Motor neuron (in vitro differentiated cells): ENCODE results near the gene PDE8B. TPM values are rescaled to one million over a fixed set of nuclear protein-coding genes. Genes with fewer than 3 reads are reported as not detected.

Source experiments
- ATAC-seq, 8 experiments: fragments of 200-7000 bp; cut with Tn5 transposase; replicated peaks in 6 of 8; 2 replicates each; pipeline ENCODE4 v1.8.0; 2021; ENCODE audit warnings: mild to moderate bottlenecking in 8 of 8, moderate library complexity in 8 of 8
- H3K27ac ChIP-seq, 2 donors: fragments of 250-450 bp; sonication (Bioruptor Pico); 2 replicates each; pipeline ENCODE4 v1.9.0; 2021; ENCODE audit warnings: antibody characterized with exemption in 2 of 2, mild to moderate bottlenecking in 2 of 2, moderate library complexity in 1 of 2
- H3K4me1 ChIP-seq, 2 donors: fragments of 250-450 bp; sonication (Bioruptor Pico); replicated peaks in 1 of 2; 2 replicates each; pipeline ENCODE4 v1.6.1; 2021; ENCODE audit warnings: antibody characterized with exemption in 2 of 2, mild to moderate bottlenecking in 2 of 2, moderate library complexity in 1 of 2
- H3K4me3 ChIP-seq, 5 donors: fragments of 250-450 bp; sonication (Bioruptor Pico); 2 replicates each; pipeline ENCODE4 v1.9.0; 2021; ENCODE audit warnings: antibody characterized with exemption in 5 of 5, mild to moderate bottlenecking in 5 of 5, moderate library complexity in 4 of 5
- WGBS, 10 experiments: fragments of 450-650 bp; shearing (Covaris generic); methylation state at CpG; one replicate each; pipeline ENCODE4 v1.0.0; 2022; 5-methylcytosine and 5-hydroxymethylcytosine counted together
- in situ Hi-C, 9 experiments: fragments of 400-800 bp; cut with MboI; loops; one replicate each; pipeline ENCODE4 v1.15.0; 2021; ENCODE audit warnings: low sequenced_read_pairs in 9 of 9, low pct_unique_long_range_greater_than_20kb in 2 of 9; ENCODE audit not compliant: unreplicated experiment in 9 of 9
- total RNA-seq, 8 experiments: library from RNA; unstranded; fragments of 300-600 nt; gene quantifications; 2 replicates each; pipeline versions ENCODE4 v1.2.3 to v1.2.4, GENCODE V29; 2022

PDE8B gene
- total RNA-seq, 8 experiments from 2014 or later = 1.6 to 23.1 (median 2.8) TPM

DNA sequence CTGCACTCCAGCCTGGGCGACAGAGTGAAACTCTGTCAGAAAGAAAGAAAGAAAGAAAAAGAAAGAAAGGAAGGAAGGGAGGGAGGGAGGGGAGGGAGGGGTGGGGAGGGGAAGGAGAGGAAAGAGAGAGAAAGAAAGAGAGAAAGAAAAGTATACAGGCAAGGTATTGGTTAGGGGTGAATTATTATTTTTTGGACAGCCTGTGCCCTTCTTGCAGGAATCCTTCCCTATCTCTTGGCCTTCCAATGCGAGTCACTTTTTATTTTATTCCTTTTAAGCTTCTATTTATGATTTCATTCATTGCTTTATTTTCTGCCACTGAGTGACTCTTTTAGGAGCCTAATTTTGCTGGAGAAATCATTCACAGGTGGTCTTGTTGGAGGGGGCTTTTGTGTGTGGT is 98.7 kb downstream of the PDE8B start:
- ATAC-seq = no peak
- in situ Hi-C loops = no loop called here
- WGBS, 10 experiments = 80 to 83% methylated on average over 1 of the region's 2 CpGs; no CpG with 5 or more reads in 8 of the 10 experiments
- Histone ChIP-seq H3K4me1 (no peaks in the 10 kb centered on the region), H3K27ac (no peak overlapping the region), H3K4me3 (no peak overlapping the region)

GRCh38 chr5:77310494-77311213 is 100.2 kb downstream of the PDE8B start:
- Histone ChIP-seq H3K4me1 (no peaks in the 10 kb centered on the region), H3K4me3 (no peak overlapping the region), H3K27ac (no peak overlapping the region)
- peak in 2 of 8 experiments; percentile 29 to 71 for ATAC-seq
- in situ Hi-C loops = no loop called here
- 71 to 100% (median 90%) methylated on average over 1 to 4 of the region's 4 CpGs for WGBS, 10 experiments

- ATAC-seq = peak in 2 of 8 experiments; percentile 12 to 33
- 30 to 100% (median 67%) methylated on average over 1 of the region's 1 CpG; no CpG with 5 or more reads in 3 of the 10 experiments for WGBS, 10 experiments
- in situ Hi-C loops = no loop called here
- H3K4me3 ChIP-seq = no peak overlapping the region
- no peaks in the 10 kb centered on the region for H3K4me1 ChIP-seq
- H3K27ac ChIP-seq = no peak overlapping the region
Measured at GRCh38 chr5:77311214-77311571, 100.7 kb downstream of the PDE8B start.

DNA sequence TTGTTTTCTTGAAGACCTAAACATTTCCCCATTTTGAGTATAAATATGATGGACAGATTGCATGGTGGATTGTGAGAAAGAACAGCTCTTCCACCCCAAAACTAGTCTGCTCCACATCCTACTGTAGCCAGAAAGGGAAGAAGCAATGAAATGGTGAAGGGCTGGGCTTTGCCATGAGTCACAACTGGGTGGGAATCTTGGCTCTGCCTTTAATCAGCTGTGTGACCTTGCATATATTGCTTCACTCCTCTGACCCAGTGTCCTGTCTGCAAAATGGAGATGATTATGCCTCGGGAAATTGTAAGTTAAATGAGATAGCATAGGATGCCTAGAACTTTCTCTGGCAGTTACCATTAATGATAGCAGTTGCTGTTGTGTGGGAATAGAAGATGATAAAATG is 101.9 kb downstream of the PDE8B start:
- WGBS, 10 experiments = 0 to 100% (median 100%) methylated on average over 1 of the region's 1 CpG; no CpG with 5 or more reads in 7 of the 10 experiments
- in situ Hi-C loops = no loop called here
- H3K27ac ChIP-seq = no peak overlapping the region
- no peaks in the 10 kb centered on the region for H3K4me1 ChIP-seq
- no peak overlapping the region for H3K4me3 ChIP-seq
- ATAC-seq = peak in 3 of 8 experiments; percentile 32 to 92 (median 91)

DNA sequence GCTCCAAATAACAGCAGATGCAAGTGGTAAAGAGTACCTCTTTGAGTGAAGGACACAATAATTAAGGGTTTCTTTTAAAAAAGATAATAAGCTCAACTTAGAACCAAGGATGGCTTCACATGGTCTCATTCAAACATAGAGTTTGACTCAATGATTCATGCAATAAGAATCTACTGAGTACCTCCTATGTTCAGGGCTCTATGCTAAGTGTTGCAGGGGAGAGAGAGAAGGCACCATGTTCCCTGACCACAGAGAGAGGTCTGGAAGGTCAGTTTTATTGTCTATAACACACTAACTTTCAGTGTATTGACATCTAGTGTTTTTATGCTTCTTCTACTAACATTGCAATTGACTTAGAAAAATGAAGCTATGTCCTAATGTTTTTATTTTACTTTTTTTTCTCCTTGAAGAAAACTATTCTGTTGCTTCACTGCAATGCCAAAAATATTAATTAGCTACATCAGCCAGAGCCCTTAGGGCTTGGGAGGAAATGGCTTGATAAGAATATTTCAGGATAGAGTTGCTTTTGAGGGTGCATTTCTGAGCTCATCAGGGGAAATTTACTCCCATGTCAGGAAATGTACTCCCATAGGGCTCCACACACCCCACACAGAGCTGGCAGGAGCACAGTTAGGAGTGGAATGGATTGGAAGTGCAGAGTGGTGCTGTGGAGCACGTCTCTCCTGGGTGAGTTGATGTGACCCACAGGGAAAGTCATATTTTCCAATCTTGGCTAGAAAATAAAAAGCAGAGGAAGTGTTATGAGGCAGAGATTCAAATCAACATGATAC is 106.6 kb downstream of the PDE8B start:
- WGBS, 10 experiments = 40 to 100% (median 100%) methylated on average over 1 of the region's 1 CpG; no CpG with 5 or more reads in 6 of the 10 experiments
- Histone ChIP-seq H3K4me3 (no peak overlapping the region), H3K4me1 (no peaks in the 10 kb centered on the region), H3K27ac (no peak overlapping the region)
- in situ Hi-C loops = no loop called here
- ATAC-seq = peak in 2 of 8 experiments; percentile 53 to 58

DNA sequence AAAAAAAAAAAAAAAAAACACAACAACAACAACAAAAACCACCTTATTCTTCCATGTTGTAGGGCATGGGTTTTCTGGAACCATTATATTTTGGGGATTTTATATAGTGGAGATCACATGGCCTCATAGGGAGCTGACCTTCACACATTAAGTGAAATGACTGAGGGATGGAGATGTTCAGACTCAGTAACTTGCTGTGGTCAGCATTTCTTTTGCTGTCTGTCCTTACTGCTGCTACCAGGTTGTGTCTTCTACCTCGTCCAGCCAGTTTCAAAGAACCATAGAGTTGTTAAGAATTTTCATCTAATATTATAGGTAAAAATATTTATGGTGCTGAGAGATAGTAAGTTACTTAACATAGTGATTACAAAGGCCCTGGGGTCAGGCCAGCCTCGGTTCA is 107.6 kb downstream of the PDE8B start:
- in situ Hi-C loops = no loop called here
- 40 to 92% (median 81%) methylated on average over 1 to 2 of the region's 2 CpGs; no CpG with 5 or more reads in 1 of the 10 experiments for WGBS, 10 experiments
- no peak overlapping the region for H3K27ac ChIP-seq
- H3K4me3 ChIP-seq = no peak overlapping the region
- no peaks in the 10 kb centered on the region for H3K4me1 ChIP-seq
- no peak for ATAC-seq

DNA sequence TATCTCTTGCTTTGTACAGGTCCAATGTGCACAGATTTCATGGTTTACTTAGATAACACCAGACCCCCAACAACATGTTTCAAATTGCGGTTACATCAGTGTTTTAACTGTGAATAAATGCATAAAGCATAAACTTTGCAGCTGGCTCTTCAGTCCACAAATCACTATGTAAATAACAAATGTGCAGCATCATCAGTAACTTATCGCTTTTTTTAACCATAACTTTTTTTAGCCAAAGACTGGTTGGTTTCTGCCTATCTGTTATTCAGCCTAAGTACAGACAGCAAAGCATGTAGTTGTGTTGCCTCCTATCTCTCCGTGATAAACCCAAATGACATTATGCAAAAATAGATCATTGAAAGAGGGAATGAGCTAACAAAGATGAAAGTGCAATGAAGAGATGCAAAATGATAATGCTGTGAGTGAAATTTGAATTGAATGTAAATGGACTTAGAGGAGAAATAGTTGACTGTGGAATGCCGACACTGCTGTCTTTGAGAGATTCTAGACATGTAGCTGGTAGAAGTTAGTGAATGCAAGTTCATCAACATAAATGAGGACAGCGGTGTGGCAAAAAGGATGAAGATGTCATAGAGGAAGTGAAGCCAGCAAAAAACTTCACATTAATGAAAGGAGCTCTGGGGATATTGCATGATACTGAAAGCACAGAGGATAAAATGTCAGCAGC is 108.8 kb downstream of the PDE8B start:
- H3K4me1 ChIP-seq = no peaks in the 10 kb centered on the region
- 0 to 93% (median 80%) methylated on average over 1 to 5 of the region's 5 CpGs for WGBS, 10 experiments
- no peak overlapping the region for H3K4me3 ChIP-seq
- no peak overlapping the region for H3K27ac ChIP-seq
- ATAC-seq = peak in 3 of 8 experiments; percentile 68 to 91 (median 74)
- in situ Hi-C loops = no loop called here

DNA sequence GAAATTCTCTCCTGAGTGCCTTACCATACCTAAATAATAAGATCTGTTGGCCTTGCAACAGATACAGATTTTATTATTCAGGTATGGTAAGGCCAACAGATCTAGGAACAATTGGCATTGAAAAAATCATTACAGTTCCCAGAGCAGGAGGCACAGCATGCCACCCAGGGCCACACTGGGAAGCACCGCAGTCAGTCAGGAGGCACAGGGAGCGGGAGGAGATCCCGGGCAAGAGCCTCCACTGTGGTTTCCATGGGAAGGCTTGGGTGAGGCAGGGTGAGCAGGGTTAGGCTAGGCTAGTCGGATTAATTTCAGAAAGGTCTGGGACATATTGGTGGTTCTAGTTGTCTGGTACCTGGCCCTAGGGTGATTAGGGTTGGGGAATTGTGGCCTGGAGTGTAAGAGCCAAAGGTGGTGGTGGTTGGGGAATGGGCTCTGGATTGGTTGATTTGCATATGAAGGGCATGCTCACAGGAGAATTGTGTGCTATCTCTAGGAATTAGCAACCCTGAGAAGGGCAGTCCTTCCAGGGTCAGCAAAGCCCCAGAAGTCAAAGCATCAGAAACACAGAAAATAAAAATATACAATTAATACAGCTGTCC is 111.4 kb downstream of the PDE8B start:
- no peaks in the 10 kb centered on the region for H3K4me1 ChIP-seq
- ATAC-seq = no peak
- no peak overlapping the region for H3K27ac ChIP-seq
- H3K4me3 ChIP-seq = no peak overlapping the region
- 75 to 100% (median 92%) methylated on average over 1 to 4 of the region's 4 CpGs; no CpG with 5 or more reads in 3 of the 10 experiments for WGBS, 10 experiments
- in situ Hi-C loops = no loop called here

- 33 to 100% (median 61%) methylated on average over 1 to 4 of the region's 4 CpGs; no CpG with 5 or more reads in 4 of the 10 experiments for whole genome bisulfite sequencing, 10 experiments
- Histone ChIP-seq H3K4me1 (no peaks in the 10 kb centered on the region), H3K27ac (no peak overlapping the region), H3K4me3 (no peak overlapping the region)
- ATAC-seq = no peak
- in situ Hi-C loops = no loop called here
Measured at GRCh38 chr5:77322406-77322805, 111.9 kb downstream of the PDE8B start.

DNA sequence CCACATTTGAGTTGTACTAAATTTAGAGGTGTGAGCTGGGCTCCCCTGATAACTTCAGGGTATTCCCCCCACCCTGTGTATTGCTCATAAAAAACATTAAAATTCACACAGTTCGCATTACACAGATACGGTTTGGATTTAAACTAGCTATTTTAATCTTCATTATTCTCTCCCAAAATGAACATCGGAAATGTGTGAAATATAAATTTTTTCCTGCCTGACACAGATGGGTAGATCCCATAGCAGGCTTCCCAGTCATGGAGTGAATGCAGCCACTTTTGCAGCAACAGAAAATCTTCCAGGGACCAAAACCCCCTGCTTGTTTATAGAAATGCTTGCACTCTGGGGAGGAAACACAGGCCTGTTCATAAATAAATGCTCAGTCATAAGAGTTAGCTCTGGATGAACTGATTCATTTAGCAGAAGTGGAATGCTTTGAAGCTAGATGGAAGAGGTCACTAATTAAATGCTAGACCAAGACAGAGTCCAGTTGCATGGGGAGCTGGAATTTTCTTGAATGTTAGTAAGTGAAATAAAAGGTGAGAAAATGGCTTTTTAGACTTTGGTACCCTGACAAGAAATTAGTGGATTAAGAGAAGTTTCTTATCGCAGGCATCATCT is 115.6 kb downstream of the PDE8B start:
- 31 to 100% (median 83%) methylated on average over 1 to 4 of the region's 4 CpGs for WGBS, 10 experiments
- Histone ChIP-seq H3K4me1 (no peaks in the 10 kb centered on the region), H3K27ac (no peak overlapping the region), H3K4me3 (no peak overlapping the region)
- in situ Hi-C loops = no loop called here
- ATAC-seq = no peak

- ATAC-seq = peak in 1 of 8 experiments; percentile 43
- Histone ChIP-seq H3K4me1 (no peaks in the 10 kb centered on the region), H3K27ac (no peak overlapping the region), H3K4me3 (no peak overlapping the region)
- in situ Hi-C loops = no loop called here
- 40 to 100% (median 90%) methylated on average over 1 to 5 of the region's 5 CpGs; no CpG with 5 or more reads in 3 of the 10 experiments for whole genome bisulfite sequencing, 10 experiments
Measured at GRCh38 chr5:77326986-77327734, 116.7 kb downstream of the PDE8B start.
